Ishikawa (cell line): Measurements from ENCODE around the gene RPL38.

Experiments
- CREB1 ChIP-seq: IDR thresholded peaks from 2 replicates; pipeline ENCODE4 v1.6.1; 2012; ENCODE audit warnings: low read depth
- RAD21 ChIP-seq: IDR thresholded peaks from 2 replicates; pipeline ENCODE4 v1.6.1; 2012; ENCODE audit warnings: low read depth
- TEAD4 ChIP-seq: IDR thresholded peaks from 2 replicates; pipeline ENCODE4 v1.6.1; 2012
- YY1 ChIP-seq: IDR thresholded peaks from 2 replicates; pipeline ENCODE4 v1.6.1; 2012; ENCODE audit warnings: low read depth

GRCh38 chr17:74243013-74243755 lies 39.7 kb downstream of the RPL38 start:
- no peak for TF ChIP-seq RAD21
- TF ChIP-seq TEAD4, result no peak
- TF ChIP-seq CREB1, result no peak
- no peak for TF ChIP-seq YY1
